Hepatocyte (in vitro differentiated cells): ENCODE measurements around the gene ESRRA.

Experiments used
- CTCF ChIP-seq: fragments of 200-600 bp; sonication (generic); IDR thresholded peaks from 2 replicates; pipeline ENCODE4 v1.5.1; 2016; ENCODE audit warnings: antibody characterized with exemption, mild to moderate bottlenecking; ENCODE audit not compliant: poor library complexity
- EZH2 ChIP-seq: fragments of 200-600 bp; sonication (generic); IDR thresholded peaks from 2 replicates; pipeline ENCODE4 v1.6.1; 2016; ENCODE audit warnings: antibody characterized with exemption, mild to moderate bottlenecking, borderline replicate concordance
- EZH2phosphoT487 ChIP-seq: fragments of 200-600 bp; sonication (generic); IDR thresholded peaks from one replicate; pipeline ENCODE4 v1.6.1; 2018; ENCODE audit warnings: antibody characterized with exemption, mild to moderate bottlenecking, low read depth, moderate library complexity; ENCODE audit not compliant: unreplicated experiment, severe bottlenecking

GRCh38 chr11:64299847-64300648 is 5.3 kb upstream of the ESRRA start, which contains the start of gene CATSPERZ:
- peak; percentile 5 for TF ChIP-seq CTCF
- no peak for TF ChIP-seq EZH2phosphoT487
- TF ChIP-seq EZH2 = no peak
